Loucy (cell line): ENCODE results near the gene ZNF384.

Experiments
- H2AFZ ChIP-seq: fragments of 200-600 bp; sonication (generic); 2 replicates; pipeline ENCODE4 v1.6.0; 2016; ENCODE audit warnings: antibody characterized with exemption, mild to moderate bottlenecking, low read length, moderate library complexity
- H3F3A ChIP-seq: fragments of 200-600 bp; 2 replicates; pipeline ENCODE4 v1.6.0; 2016; ENCODE audit warnings: antibody characterized with exemption, low read depth, mild to moderate bottlenecking
- H3K27me3 ChIP-seq: fragments of 200-600 bp; sonication (generic); 2 replicates; pipeline ENCODE4 v1.6.1; 2014; ENCODE audit warnings: low read length, mild to moderate bottlenecking; ENCODE audit not compliant: insufficient read depth, poor library complexity, severe bottlenecking
- H3K36me3 ChIP-seq: fragments of 200-600 bp; sonication (generic); 2 replicates; pipeline ENCODE4 v1.6.1; 2016; ENCODE audit warnings: low read length; ENCODE audit not compliant: insufficient read depth
- H3K4me1 ChIP-seq: fragments of 200-600 bp; sonication (generic); 2 replicates; pipeline ENCODE4 v1.5.1; 2014; ENCODE audit warnings: low read length, mild to moderate bottlenecking; ENCODE audit not compliant: insufficient read depth, poor library complexity, severe bottlenecking
- H3K4me2 ChIP-seq: fragments of 200-600 bp; sonication (generic); 2 replicates; pipeline ENCODE4 v1.6.0; 2014; ENCODE audit warnings: antibody characterized with exemption, low read length, low read depth, mild to moderate bottlenecking; ENCODE audit not compliant: poor library complexity, severe bottlenecking
- H3K4me3 ChIP-seq: fragments of 200-600 bp; sonication (generic); 2 replicates; pipeline ENCODE4 v1.5.1; 2014; ENCODE audit warnings: low read length, mild to moderate bottlenecking, mixed read lengths; ENCODE audit not compliant: poor library complexity, severe bottlenecking
- H3K79me2 ChIP-seq: fragments of 200-600 bp; sonication (generic); 2 replicates; pipeline ENCODE4 v1.6.1; 2014; ENCODE audit warnings: low read length; ENCODE audit not compliant: insufficient read depth
- H3K9ac ChIP-seq: fragments of 200-600 bp; sonication (generic); 2 replicates; pipeline ENCODE4 v1.6.0; 2014; ENCODE audit warnings: mild to moderate bottlenecking, low read depth, low read length, moderate library complexity; ENCODE audit not compliant: poor library complexity, severe bottlenecking
- H3K9me2 ChIP-seq: fragments of 200-600 bp; sonication (generic); replicated peaks from 2 replicates; pipeline ENCODE4 v1.6.1; 2016; ENCODE audit warnings: low read depth, low read length, mixed read lengths
- H3K9me3 ChIP-seq: fragments of 200-600 bp; sonication (generic); 2 replicates; pipeline ENCODE4 v1.6.1; 2014; ENCODE audit warnings: mild to moderate bottlenecking, antibody characterized with exemption, low read length, low read depth; ENCODE audit not compliant: insufficient read depth
- H4K20me1 ChIP-seq: fragments of 200-600 bp; sonication (generic); 2 replicates; pipeline ENCODE4 v1.6.0; 2014; ENCODE audit warnings: antibody characterized with exemption, low read length, mild to moderate bottlenecking; ENCODE audit not compliant: insufficient read depth, poor library complexity, severe bottlenecking
- CTCF ChIP-seq: fragments of 200-600 bp; sonication (generic); conservative IDR thresholded peaks from 2 replicates; pipeline ENCODE4 v1.5.1; 2014; ENCODE audit warnings: mild to moderate bottlenecking, antibody characterized with exemption, low read length
- EZH2phosphoT487 ChIP-seq: fragments of 200-600 bp; IDR thresholded peaks from 2 replicates; pipeline ENCODE4 v1.6.1; 2018; ENCODE audit warnings: antibody characterized with exemption, mild to moderate bottlenecking, moderate library complexity, borderline replicate concordance

ZNF384 gene

GRCh38 chr12:6692888-6693287, 3.7 kb upstream of the ZNF384 start:
- H3K4me2 ChIP-seq: no peak overlapping the region
- no peaks in the 10 kb centered on the region for H3K9me2 ChIP-seq
- H4K20me1 ChIP-seq: peaks cover 5% of the 10 kb centered on the region
- peaks cover 29% of the 10 kb centered on the region for H3K4me1 ChIP-seq
- no peak overlapping the region for H3K9ac ChIP-seq
- no peak overlapping the region for H2AFZ ChIP-seq
- no peaks in the 10 kb centered on the region for H3K36me3 ChIP-seq
- H3F3A ChIP-seq: 0 out of 2 replicates have a peak, but pooled peaks cover 3% of the 10 kb centered on the region
- H3K4me3 ChIP-seq: no peak overlapping the region
- peaks cover 20% of the 10 kb centered on the region for H3K79me2 ChIP-seq
- TF ChIP-seq EZH2phosphoT487 (no peak), CTCF (no peak)
- no peaks in the 10 kb centered on the region for H3K9me3 ChIP-seq
- no peaks in the 10 kb centered on the region for H3K27me3 ChIP-seq

- 0 out of 2 replicates have a peak, but pooled peaks cover 3% of the 10 kb centered on the region for H3F3A ChIP-seq
- no peak overlapping the region for H2AFZ ChIP-seq
- H3K4me1 ChIP-seq: peaks cover 43% of the 10 kb centered on the region
- H3K9me3 ChIP-seq: no peaks in the 10 kb centered on the region
- TF ChIP-seq CTCF (no peak), EZH2phosphoT487 (no peak)
- H3K9ac ChIP-seq: no peak overlapping the region
- no peaks in the 10 kb centered on the region for H3K27me3 ChIP-seq
- peaks cover 16% of the 10 kb centered on the region for H4K20me1 ChIP-seq
- peaks cover 34% of the 10 kb centered on the region for H3K79me2 ChIP-seq
- H3K9me2 ChIP-seq: no peaks in the 10 kb centered on the region
- H3K4me3 ChIP-seq: no peak overlapping the region
- no peak overlapping the region for H3K4me2 ChIP-seq
- no peaks in the 10 kb centered on the region for H3K36me3 ChIP-seq
Measured at GRCh38 chr12:6691473-6691872, 2.3 kb upstream of the ZNF384 start.

GRCh38 chr12:6688543-6688998, 604 bp downstream of the ZNF384 start:
- H2AFZ ChIP-seq: peak overlapping the region; percentile 65
- peaks cover 37% of the 10 kb centered on the region for H4K20me1 ChIP-seq
- peak overlapping the region; percentile 100 for H3K4me2 ChIP-seq
- 0 out of 2 replicates have a peak, but pooled peaks cover 3% of the 10 kb centered on the region for H3F3A ChIP-seq
- H3K27me3 ChIP-seq: no peaks in the 10 kb centered on the region
- no peaks in the 10 kb centered on the region for H3K9me3 ChIP-seq
- peak overlapping the region; percentile 87 for H3K4me3 ChIP-seq
- H3K79me2 ChIP-seq: peaks cover 63% of the 10 kb centered on the region
- H3K9ac ChIP-seq: peak overlapping the region; percentile 96
- H3K9me2 ChIP-seq: no peaks in the 10 kb centered on the region
- H3K4me1 ChIP-seq: peaks cover 41% of the 10 kb centered on the region
- no peaks in the 10 kb centered on the region for H3K36me3 ChIP-seq
- TF ChIP-seq CTCF: no peak
